GM23338 (cell line): Measurements from ENCODE around the gene ANXA6. TPM values are rescaled to one million over a fixed set of nuclear protein-coding genes. Genes with fewer than 3 reads are reported as not detected.

Source experiments
- ATAC-seq: fragments of 200-7000 bp; cut with Tn5 transposase; 3 replicates; pipeline ENCODE4 v1.9.1; 2020
- DNase-seq: peaks from one replicate; pipeline ENCODE4 v3.0.0-alpha.2; 2015; ENCODE audit warnings: low spot score
- H2AFZ ChIP-seq: fragments of 200-600 bp; sonication (generic); 2 replicates; pipeline ENCODE4 v1.8.0; 2016; ENCODE audit warnings: antibody characterized with exemption, mild to moderate bottlenecking, moderate library complexity
- H3F3A ChIP-seq: fragments of 200-600 bp; sonication (generic); replicated peaks from 2 replicates; pipeline ENCODE4 v1.8.0; 2017; ENCODE audit warnings: antibody characterized with exemption, mixed run types, low read depth
- H3K27ac ChIP-seq: fragments of 200-600 bp; sonication (generic); 2 replicates; pipeline ENCODE4 v1.6.1; 2016; ENCODE audit warnings: low read depth
- H3K27me3 ChIP-seq: fragments of 200-600 bp; sonication (generic); 2 replicates; pipeline ENCODE4 v1.8.0; 2016; ENCODE audit warnings: mild to moderate bottlenecking, mixed run types, moderate library complexity; ENCODE audit not compliant: insufficient read depth
- H3K36me3 ChIP-seq: fragments of 200-600 bp; sonication (generic); 2 replicates; pipeline ENCODE4 v1.8.0; 2016; ENCODE audit warnings: mild to moderate bottlenecking; ENCODE audit not compliant: insufficient read depth
- H3K4me1 ChIP-seq: fragments of 200-600 bp; sonication (generic); 2 replicates; pipeline ENCODE4 v1.8.0; 2016; ENCODE audit warnings: mild to moderate bottlenecking, moderate library complexity; ENCODE audit not compliant: insufficient read depth
- H3K4me2 ChIP-seq: fragments of 200-600 bp; sonication (generic); 2 replicates; pipeline ENCODE4 v1.7.1; 2017; ENCODE audit warnings: mixed run types
- H3K4me3 ChIP-seq: fragments of 200-600 bp; sonication (generic); 2 replicates; pipeline ENCODE4 v1.6.1; 2016; ENCODE audit warnings: mixed run types
- H3K79me2 ChIP-seq: fragments of 200-600 bp; sonication (generic); replicated peaks from 2 replicates; pipeline ENCODE4 v1.8.0; 2017; ENCODE audit warnings: mild to moderate bottlenecking; ENCODE audit not compliant: insufficient read depth
- H3K9me2 ChIP-seq: fragments of 200-600 bp; sonication (generic); 2 replicates; pipeline ENCODE4 v1.8.0; 2017; ENCODE audit not compliant: insufficient read depth
- H4K20me1 ChIP-seq: fragments of 200-600 bp; sonication (generic); replicated peaks from 2 replicates; pipeline ENCODE4 v1.8.0; 2017; ENCODE audit warnings: mild to moderate bottlenecking; ENCODE audit not compliant: insufficient read depth
- H3K27ac Mint-ChIP-seq: 2 replicates; pipeline ENCODE4 v1.8.0; 2020; ENCODE audit warnings: inconsistent platforms, mild to moderate bottlenecking, moderate library complexity, mixed read lengths
- H3K27me3 Mint-ChIP-seq: 3 replicates; pipeline ENCODE4 v1.8.0; 2022; ENCODE audit warnings: low read depth, mild to moderate bottlenecking, moderate library complexity, mixed read lengths, inconsistent platforms; ENCODE audit not compliant: insufficient read depth, poor library complexity
- H3K36me3 Mint-ChIP-seq: 3 replicates; pipeline ENCODE4 v1.8.0; 2021; ENCODE audit warnings: low read depth, mild to moderate bottlenecking, inconsistent platforms, moderate library complexity, mixed read lengths
- H3K4me1 Mint-ChIP-seq: 3 replicates; pipeline ENCODE4 v1.8.0; 2020; ENCODE audit warnings: mild to moderate bottlenecking, inconsistent platforms, mixed read lengths
- H3K4me3 Mint-ChIP-seq: 3 replicates; pipeline ENCODE4 v1.8.0; 2021; ENCODE audit warnings: moderate library complexity, mild to moderate bottlenecking, inconsistent platforms, mixed read lengths
- H3K9me3 Mint-ChIP-seq: 3 replicates; pipeline ENCODE4 v1.8.0; 2020; ENCODE audit warnings: moderate library complexity, mild to moderate bottlenecking, inconsistent platforms, mixed read lengths
- CREB1 ChIP-seq: fragments of 250-450 bp; sonication (Bioruptor Pico); IDR thresholded peaks from 2 replicates; pipeline ENCODE4 v1.5.0; 2020; ENCODE audit warnings: low read depth, mild to moderate bottlenecking, moderate library complexity
- EZH2 ChIP-seq: fragments of 200-600 bp; sonication (generic); IDR thresholded peaks from one replicate; pipeline ENCODE4 v1.8.0; 2017; ENCODE audit warnings: antibody characterized with exemption, mild to moderate bottlenecking, low read depth; ENCODE audit not compliant: unreplicated experiment
- JUNB ChIP-seq: IDR thresholded peaks from one replicate; pipeline ENCODE4 v1.6.1; 2016; ENCODE audit warnings: antibody characterized with exemption; ENCODE audit not compliant: unreplicated experiment
- NANOG ChIP-seq: IDR thresholded peaks from 2 replicates; pipeline ENCODE4 v1.6.1; 2016; ENCODE audit warnings: antibody characterized with exemption, borderline replicate concordance
- POLR2AphosphoS5 ChIP-seq: IDR thresholded peaks from 2 replicates; pipeline ENCODE4 v1.6.1; 2016; ENCODE audit warnings: antibody characterized with exemption, low read depth
- STAT1 ChIP-seq: IDR thresholded peaks from one replicate; pipeline ENCODE4 v1.6.1; 2016; ENCODE audit warnings: antibody characterized with exemption; ENCODE audit not compliant: unreplicated experiment
- ZNF114 ChIP-seq: fragments of 250-450 bp; sonication (Bioruptor Pico); IDR thresholded peaks from 2 replicates; pipeline ENCODE4 v1.5.0; 2020; ENCODE audit warnings: mild to moderate bottlenecking, moderate library complexity
- ZNF331 ChIP-seq: fragments of 250-450 bp; sonication (Bioruptor Pico); IDR thresholded peaks from 2 replicates; pipeline ENCODE4 v1.5.0; 2020; ENCODE audit warnings: low read depth, mild to moderate bottlenecking, moderate library complexity
- polyA plus RNA-seq: library from polyadenylated mRNA; unstranded; fragments of >200 nt; fragmentation: Nextera tagmentation; extraction: Ambion mirVana; gene quantifications from 2 replicates; pipeline ENCODE4 v1.2.1, GENCODE V29; 2016
- total RNA-seq: library from RNA; depleted of rRNA; stranded (reverse); fragments of >200 nt; shearing (Covaris generic); gene quantifications from 2 replicates; pipeline ENCODE4 v1.2.3, GENCODE V29; 2014
- TF ChIP-seq, protein P1 (sequence below): IDR thresholded peaks from one replicate; pipeline ENCODE4 v1.6.1; 2018; ENCODE audit warnings: antibody characterized with exemption; ENCODE audit not compliant: unreplicated experiment
- TF ChIP-seq, protein P2 (sequence below), 2 experiments: fragments of 200-600 bp in 1 of 2; sonication (generic) in 1 of 2; conservative IDR thresholded peaks; 2 replicates each; pipeline versions ENCODE4 v1.5.1 to v1.6.1; 2016 to 2017; ENCODE audit warnings: antibody characterized with exemption in 2 of 2, low read depth in 2 of 2, mild to moderate bottlenecking in 2 of 2, moderate library complexity in 1 of 2
- TF ChIP-seq, protein P3 (sequence below): fragments of 250-450 bp; sonication (Bioruptor Pico); IDR thresholded peaks from 2 replicates; pipeline ENCODE4 v1.5.0; 2020; ENCODE audit warnings: mild to moderate bottlenecking, moderate library complexity

Gene ANXA6
- total and polyA plus RNA-seq, 2 experiments from 2014 or later = 26.5 to 110 TPM

DNA sequence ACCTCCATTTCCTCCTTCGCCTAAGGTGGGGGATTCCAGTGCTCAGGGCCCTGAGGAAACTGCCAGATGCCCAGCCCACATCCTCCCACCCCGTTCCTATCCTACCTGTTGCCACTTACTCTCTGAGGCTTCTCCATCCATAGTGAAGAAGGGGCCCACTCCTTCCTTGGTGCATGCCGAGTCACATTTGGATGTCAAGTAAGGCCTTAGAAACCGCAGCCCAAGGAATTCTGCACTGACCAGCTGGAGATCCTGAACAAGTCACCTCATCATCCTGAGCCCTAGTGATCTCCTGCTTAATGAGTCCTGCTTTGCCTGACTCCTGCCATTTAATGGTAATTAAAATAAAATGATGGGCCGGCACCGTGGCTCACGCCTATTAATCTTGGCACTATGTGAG, 70.1 kb downstream of the ANXA6 start:
- H3K9me3 Mint-ChIP-seq = no peaks in the 10 kb centered on the region
- Histone ChIP-seq H3K9me2 (no peaks in the 10 kb centered on the region), H3K27ac (no peak overlapping the region)

More for the DNA sequence above, 70.1 kb downstream of the ANXA6 start:
- Histone ChIP-seq H3K36me3 (no peaks in the 10 kb centered on the region), H4K20me1 (no peaks in the 10 kb centered on the region), H3K27me3 (no peaks in the 10 kb centered on the region), H3K4me3 (no peak overlapping the region), H3K4me2 (no peak overlapping the region), H3K79me2 (no peaks in the 10 kb centered on the region), H3K4me1 (no peaks in the 10 kb centered on the region; the same call in 1 of the 2 replicates), H3F3A (no peaks in the 10 kb centered on the region), H2AFZ (peak overlapping the region; percentile 56; the same call in 1 of the 2 replicates)
- peaks cover 4% of the 10 kb centered on the region for H3K4me1 Mint-ChIP-seq
- no peaks in the 10 kb centered on the region for H3K36me3 Mint-ChIP-seq
- no peak for TF ChIP-seq NANOG
- no peak for TF ChIP-seq STAT1
- TF ChIP-seq CREB1 = no peak
- no peak for TF ChIP-seq EZH2
- TF ChIP-seq, protein P1, sequence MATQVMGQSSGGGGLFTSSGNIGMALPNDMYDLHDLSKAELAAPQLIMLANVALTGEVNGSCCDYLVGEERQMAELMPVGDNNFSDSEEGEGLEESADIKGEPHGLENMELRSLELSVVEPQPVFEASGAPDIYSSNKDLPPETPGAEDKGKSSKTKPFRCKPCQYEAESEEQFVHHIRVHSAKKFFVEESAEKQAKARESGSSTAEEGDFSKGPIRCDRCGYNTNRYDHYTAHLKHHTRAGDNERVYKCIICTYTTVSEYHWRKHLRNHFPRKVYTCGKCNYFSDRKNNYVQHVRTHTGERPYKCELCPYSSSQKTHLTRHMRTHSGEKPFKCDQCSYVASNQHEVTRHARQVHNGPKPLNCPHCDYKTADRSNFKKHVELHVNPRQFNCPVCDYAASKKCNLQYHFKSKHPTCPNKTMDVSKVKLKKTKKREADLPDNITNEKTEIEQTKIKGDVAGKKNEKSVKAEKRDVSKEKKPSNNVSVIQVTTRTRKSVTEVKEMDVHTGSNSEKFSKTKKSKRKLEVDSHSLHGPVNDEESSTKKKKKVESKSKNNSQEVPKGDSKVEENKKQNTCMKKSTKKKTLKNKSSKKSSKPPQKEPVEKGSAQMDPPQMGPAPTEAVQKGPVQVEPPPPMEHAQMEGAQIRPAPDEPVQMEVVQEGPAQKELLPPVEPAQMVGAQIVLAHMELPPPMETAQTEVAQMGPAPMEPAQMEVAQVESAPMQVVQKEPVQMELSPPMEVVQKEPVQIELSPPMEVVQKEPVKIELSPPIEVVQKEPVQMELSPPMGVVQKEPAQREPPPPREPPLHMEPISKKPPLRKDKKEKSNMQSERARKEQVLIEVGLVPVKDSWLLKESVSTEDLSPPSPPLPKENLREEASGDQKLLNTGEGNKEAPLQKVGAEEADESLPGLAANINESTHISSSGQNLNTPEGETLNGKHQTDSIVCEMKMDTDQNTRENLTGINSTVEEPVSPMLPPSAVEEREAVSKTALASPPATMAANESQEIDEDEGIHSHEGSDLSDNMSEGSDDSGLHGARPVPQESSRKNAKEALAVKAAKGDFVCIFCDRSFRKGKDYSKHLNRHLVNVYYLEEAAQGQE = no peak
- TF ChIP-seq ZNF331 = no peak
- TF ChIP-seq, protein P2, sequence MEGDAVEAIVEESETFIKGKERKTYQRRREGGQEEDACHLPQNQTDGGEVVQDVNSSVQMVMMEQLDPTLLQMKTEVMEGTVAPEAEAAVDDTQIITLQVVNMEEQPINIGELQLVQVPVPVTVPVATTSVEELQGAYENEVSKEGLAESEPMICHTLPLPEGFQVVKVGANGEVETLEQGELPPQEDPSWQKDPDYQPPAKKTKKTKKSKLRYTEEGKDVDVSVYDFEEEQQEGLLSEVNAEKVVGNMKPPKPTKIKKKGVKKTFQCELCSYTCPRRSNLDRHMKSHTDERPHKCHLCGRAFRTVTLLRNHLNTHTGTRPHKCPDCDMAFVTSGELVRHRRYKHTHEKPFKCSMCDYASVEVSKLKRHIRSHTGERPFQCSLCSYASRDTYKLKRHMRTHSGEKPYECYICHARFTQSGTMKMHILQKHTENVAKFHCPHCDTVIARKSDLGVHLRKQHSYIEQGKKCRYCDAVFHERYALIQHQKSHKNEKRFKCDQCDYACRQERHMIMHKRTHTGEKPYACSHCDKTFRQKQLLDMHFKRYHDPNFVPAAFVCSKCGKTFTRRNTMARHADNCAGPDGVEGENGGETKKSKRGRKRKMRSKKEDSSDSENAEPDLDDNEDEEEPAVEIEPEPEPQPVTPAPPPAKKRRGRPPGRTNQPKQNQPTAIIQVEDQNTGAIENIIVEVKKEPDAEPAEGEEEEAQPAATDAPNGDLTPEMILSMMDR (conservative IDR thresholded peaks at IDR 0.05; ENCODE audit: low read depth in 2 of 2) = no peak
- TF ChIP-seq POLR2AphosphoS5 = no peak
- TF ChIP-seq ZNF114 (CRISPR knock-in tag) = no peak
- TF ChIP-seq, protein P3, sequence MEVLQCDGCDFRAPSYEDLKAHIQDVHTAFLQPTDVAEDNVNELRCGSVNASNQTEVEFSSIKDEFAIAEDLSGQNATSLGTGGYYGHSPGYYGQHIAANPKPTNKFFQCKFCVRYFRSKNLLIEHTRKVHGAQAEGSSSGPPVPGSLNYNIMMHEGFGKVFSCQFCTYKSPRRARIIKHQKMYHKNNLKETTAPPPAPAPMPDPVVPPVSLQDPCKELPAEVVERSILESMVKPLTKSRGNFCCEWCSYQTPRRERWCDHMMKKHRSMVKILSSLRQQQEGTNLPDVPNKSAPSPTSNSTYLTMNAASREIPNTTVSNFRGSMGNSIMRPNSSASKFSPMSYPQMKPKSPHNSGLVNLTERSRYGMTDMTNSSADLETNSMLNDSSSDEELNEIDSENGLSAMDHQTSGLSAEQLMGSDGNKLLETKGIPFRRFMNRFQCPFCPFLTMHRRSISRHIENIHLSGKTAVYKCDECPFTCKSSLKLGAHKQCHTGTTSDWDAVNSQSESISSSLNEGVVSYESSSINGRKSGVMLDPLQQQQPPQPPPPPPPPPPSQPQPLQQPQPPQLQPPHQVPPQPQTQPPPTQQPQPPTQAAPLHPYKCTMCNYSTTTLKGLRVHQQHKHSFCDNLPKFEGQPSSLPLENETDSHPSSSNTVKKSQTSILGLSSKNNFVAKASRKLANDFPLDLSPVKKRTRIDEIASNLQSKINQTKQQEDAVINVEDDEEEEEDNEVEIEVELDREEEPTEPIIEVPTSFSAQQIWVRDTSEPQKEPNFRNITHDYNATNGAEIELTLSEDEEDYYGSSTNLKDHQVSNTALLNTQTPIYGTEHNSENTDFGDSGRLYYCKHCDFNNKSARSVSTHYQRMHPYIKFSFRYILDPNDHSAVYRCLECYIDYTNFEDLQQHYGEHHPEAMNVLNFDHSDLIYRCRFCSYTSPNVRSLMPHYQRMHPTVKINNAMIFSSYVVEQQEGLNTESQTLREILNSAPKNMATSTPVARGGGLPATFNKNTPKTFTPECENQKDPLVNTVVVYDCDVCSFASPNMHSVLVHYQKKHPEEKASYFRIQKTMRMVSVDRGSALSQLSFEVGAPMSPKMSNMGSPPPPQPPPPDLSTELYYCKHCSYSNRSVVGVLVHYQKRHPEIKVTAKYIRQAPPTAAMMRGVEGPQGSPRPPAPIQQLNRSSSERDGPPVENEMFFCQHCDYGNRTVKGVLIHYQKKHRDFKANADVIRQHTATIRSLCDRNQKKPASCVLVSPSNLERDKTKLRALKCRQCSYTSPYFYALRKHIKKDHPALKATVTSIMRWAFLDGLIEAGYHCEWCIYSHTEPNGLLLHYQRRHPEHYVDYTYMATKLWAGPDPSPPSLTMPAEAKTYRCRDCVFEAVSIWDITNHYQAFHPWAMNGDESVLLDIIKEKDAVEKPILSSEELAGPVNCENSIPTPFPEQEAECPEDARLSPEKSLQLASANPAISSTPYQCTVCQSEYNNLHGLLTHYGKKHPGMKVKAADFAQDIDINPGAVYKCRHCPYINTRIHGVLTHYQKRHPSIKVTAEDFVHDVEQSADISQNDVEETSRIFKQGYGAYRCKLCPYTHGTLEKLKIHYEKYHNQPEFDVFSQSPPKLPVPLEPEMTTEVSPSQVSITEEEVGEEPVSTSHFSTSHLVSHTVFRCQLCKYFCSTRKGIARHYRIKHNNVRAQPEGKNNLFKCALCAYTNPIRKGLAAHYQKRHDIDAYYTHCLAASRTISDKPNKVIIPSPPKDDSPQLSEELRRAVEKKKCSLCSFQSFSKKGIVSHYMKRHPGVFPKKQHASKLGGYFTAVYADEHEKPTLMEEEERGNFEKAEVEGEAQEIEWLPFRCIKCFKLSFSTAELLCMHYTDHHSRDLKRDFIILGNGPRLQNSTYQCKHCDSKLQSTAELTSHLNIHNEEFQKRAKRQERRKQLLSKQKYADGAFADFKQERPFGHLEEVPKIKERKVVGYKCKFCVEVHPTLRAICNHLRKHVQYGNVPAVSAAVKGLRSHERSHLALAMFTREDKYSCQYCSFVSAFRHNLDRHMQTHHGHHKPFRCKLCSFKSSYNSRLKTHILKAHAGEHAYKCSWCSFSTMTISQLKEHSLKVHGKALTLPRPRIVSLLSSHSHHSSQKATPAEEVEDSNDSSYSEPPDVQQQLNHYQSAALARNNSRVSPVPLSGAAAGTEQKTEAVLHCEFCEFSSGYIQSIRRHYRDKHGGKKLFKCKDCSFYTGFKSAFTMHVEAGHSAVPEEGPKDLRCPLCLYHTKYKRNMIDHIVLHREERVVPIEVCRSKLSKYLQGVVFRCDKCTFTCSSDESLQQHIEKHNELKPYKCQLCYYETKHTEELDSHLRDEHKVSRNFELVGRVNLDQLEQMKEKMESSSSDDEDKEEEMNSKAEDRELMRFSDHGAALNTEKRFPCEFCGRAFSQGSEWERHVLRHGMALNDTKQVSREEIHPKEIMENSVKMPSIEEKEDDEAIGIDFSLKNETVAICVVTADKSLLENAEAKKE (CRISPR knock-in tag) = no peak
- no peak for TF ChIP-seq JUNB
- ATAC-seq = no peak
- peaks cover 3% of the 10 kb centered on the region for H3K27me3 Mint-ChIP-seq
- no peak overlapping the region for H3K27ac Mint-ChIP-seq
- no peak overlapping the region for H3K4me3 Mint-ChIP-seq
- DNase-seq = no peak
